ENCODE results near the gene PPP2R2C.

PPP2R2C gene

DNA sequence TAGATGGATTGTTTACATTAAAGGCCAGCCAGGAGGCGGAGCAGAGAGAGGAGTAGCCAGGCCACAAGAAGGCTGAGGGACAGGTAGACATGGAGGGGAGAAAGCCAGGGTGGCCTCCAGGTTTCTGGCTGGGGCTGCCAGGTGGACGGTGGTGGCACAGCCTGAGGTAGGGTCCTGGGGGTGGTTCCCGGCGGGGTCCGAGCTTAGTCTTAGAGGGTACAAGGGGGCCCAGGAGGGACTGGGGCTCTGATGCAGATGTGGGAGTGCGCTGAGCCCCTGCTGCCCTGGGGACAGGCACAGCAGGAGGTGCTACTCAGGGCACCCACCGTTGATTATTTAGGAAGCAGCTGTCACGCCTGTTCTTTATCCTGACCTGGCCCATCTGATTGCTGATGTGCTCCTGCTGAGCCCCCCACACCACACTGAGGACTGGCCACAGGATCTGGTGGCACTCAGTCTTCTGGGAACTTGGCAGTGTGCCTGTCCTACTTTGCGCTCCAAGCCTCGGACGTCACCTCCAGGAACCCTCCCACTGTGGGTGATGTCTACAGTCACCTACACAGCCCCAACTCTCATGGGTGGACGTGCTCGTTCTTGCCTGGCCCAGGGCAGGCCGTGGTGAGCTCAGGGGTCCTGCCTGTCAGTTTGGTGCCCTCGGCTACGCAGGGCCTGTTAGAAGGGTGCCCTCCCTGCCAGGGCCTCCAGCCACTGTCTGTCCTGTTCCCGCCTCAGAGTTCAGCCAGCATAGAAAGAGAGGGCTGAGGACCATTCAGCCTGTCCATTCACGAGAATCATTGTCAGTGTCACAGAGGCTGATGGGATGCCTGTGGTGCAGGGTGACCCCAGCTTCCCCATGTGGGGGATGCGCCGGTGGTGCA is 190.7 kb downstream of the PPP2R2C start:
- no peak for DNase-seq (ENCODE audit: low read depth, low spot score)
- TF ChIP-seq CTCF (IDR thresholded peaks at IDR 0.05; ENCODE audit: low read depth, low read length): no peak
- in situ Hi-C loops (cut with HindIII; ENCODE audit: low sequenced_read_pairs): no loop called here
- H3K4me3 ChIP-seq (ENCODE audit: low read depth, low read length): no peak overlapping the region

- no peak overlapping the region for H3K4me3 ChIP-seq (ENCODE audit: low read depth, low read length)
- no peak for DNase-seq (ENCODE audit: low read depth, low spot score)
- in situ Hi-C loops (cut with HindIII; ENCODE audit: low sequenced_read_pairs): no loop called here
- no peak for TF ChIP-seq CTCF (IDR thresholded peaks at IDR 0.05; ENCODE audit: low read depth, low read length)
These were observed 191.9 kb downstream of the PPP2R2C start for GRCh38 chr4:6280365-6280996.

- in situ Hi-C loops (cut with HindIII; ENCODE audit: low sequenced_read_pairs): no loop called here
These were observed 192.7 kb downstream of the PPP2R2C start for GRCh38 chr4:6279582-6280289.

DNA sequence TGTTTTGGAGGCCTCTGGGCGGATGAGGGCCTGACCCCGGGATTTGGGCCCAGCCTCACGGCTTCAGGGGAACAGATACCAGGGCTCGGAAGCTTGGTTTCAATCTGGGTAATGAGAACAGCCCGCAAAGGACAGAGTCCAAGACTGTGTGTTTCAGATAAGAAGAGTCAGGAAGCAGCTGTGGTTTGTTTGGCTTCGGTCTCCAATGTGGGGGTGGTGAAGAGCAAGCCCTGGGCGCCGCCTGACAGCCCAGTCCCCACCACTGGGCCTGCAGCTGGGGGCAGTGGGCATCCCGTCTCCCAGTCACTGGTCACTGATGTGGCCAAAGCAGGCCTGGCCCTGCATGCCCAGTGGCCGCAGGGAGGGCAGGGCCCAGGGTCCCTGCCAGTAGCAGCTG is 193.6 kb downstream of the PPP2R2C start:
- in situ Hi-C loops (cut with HindIII; ENCODE audit: low sequenced_read_pairs): no loop called here
- H3K4me3 ChIP-seq (ENCODE audit: low read depth, low read length): no peak overlapping the region
- DNase-seq (ENCODE audit: low read depth, low spot score): peak; percentile 12
- no peak for TF ChIP-seq CTCF (IDR thresholded peaks at IDR 0.05; ENCODE audit: low read depth, low read length)

More at GRCh38 chr4:6279582-6280289, 192.7 kb downstream of the PPP2R2C start:
- DNase-seq (ENCODE audit: low read depth, low spot score): no peak
- H3K4me3 ChIP-seq (ENCODE audit: low read depth, low read length): no peak overlapping the region
- TF ChIP-seq CTCF (IDR thresholded peaks at IDR 0.05; ENCODE audit: low read depth, low read length): no peak

GRCh38 chr4:6277935-6278800 is 194.2 kb downstream of the PPP2R2C start:
- TF ChIP-seq CTCF (IDR thresholded peaks at IDR 0.05; ENCODE audit: low read depth, low read length): no peak
- H3K4me3 ChIP-seq (ENCODE audit: low read depth, low read length): no peak overlapping the region
- in situ Hi-C loops (cut with HindIII; ENCODE audit: low sequenced_read_pairs): no loop called here
- no peak for DNase-seq (ENCODE audit: low read depth, low spot score)

Measured in astrocyte of the spinal cord (primary cell).